Activated CD8-positive, alpha-beta memory T cell treated with anti-CD3 and anti-CD28 coated beads for 48 hours (primary cell): ENCODE measurements around the gene SYT17.

Experiments
- DNase-seq, 3 experiments: peaks; one replicate each; pipeline ENCODE4 v3.0.0-alpha.2; 2020; ENCODE audit warnings: low read depth in 2 of 3, low spot score in 2 of 3

Gene SYT17

GRCh38 chr16:19242987-19243575 is 75.0 kb downstream of the SYT17 start:
- DNase-seq = no peak

GRCh38 chr16:19245326-19245925 is 77.4 kb downstream of the SYT17 start:
- DNase-seq = no peak

- DNase-seq = no peak
Measured at GRCh38 chr16:19252904-19253303, 84.9 kb downstream of the SYT17 start.

- DNase-seq = no peak
Measured at GRCh38 chr16:19254611-19255010, 86.6 kb downstream of the SYT17 start.

- DNase-seq = no peak
Measured at GRCh38 chr16:19264123-19264673, 96.2 kb downstream of the SYT17 start.

GRCh38 chr16:19265380-19265930 is 97.4 kb downstream of the SYT17 start:
- no peak for DNase-seq

- no peak for DNase-seq
Measured at GRCh38 chr16:19266774-19267173, 98.7 kb downstream of the SYT17 start.

- no peak for DNase-seq
Measured at GRCh38 chr16:19269098-19269497, 101.1 kb downstream of the SYT17 start.

- DNase-seq = no peak
Measured at GRCh38 chr16:19274165-19274797, 106.2 kb downstream of the SYT17 start.

GRCh38 chr16:19278403-19278802 is 110.4 kb downstream of the SYT17 start:
- DNase-seq = no peak

GRCh38 chr16:19281246-19281645 is 113.2 kb downstream of the SYT17 start:
- DNase-seq = no peak

GRCh38 chr16:19282101-19282500 is 114.1 kb downstream of the SYT17 start:
- no peak for DNase-seq

GRCh38 chr16:19283637-19284036 is 115.6 kb downstream of the SYT17 start:
- DNase-seq = no peak

- no peak for DNase-seq
Measured at GRCh38 chr16:19284207-19284606, 116.2 kb downstream of the SYT17 start.

GRCh38 chr16:19285431-19285830 is 117.4 kb downstream of the SYT17 start, which contains the start of gene CLEC19A:
Gene CLEC19A, plus strand, starts transcription at chr16:19285731. Its CDS starts 121 bp downstream, at chr16:19285852.
- no peak for DNase-seq

GRCh38 chr16:19286827-19287226 is 118.8 kb downstream of the SYT17 start:
- no peak for DNase-seq

GRCh38 chr16:19287241-19287640 is 119.2 kb downstream of the SYT17 start:
- no peak for DNase-seq

- DNase-seq = no peak
Measured at GRCh38 chr16:19288872-19289799, 121.1 kb downstream of the SYT17 start.

- DNase-seq = no peak
Measured at GRCh38 chr16:19289811-19290485, 121.9 kb downstream of the SYT17 start.

GRCh38 chr16:19290860-19291259 is 122.8 kb downstream of the SYT17 start:
- no peak for DNase-seq
